H1 (cell line): Measurements from ENCODE around the gene RHBDD1. TPM values are rescaled to one million over a fixed set of nuclear protein-coding genes. Genes with fewer than 3 reads are reported as not detected.

Source experiments
- CBX5 ChIP-seq: fragments of 300-800, 300-1000 bp; sonication (generic); IDR thresholded peaks from 2 replicates; pipeline ENCODE4 v1.7.1; 2016; ENCODE audit warnings: antibody characterized with exemption, low read length, low read depth
- CEBPB ChIP-seq: IDR thresholded peaks from 2 replicates; pipeline ENCODE4 v1.6.1; 2012; ENCODE audit warnings: low read depth, low read length
- CHD7 ChIP-seq: fragments of 300-600 bp; sonication (generic); IDR thresholded peaks from 2 replicates; pipeline ENCODE4 v1.7.1; 2012; ENCODE audit warnings: low read length, moderate library complexity, mild to moderate bottlenecking, inconsistent platforms; ENCODE audit not compliant: insufficient replicate concordance
- FOSL1 ChIP-seq: IDR thresholded peaks from 2 replicates; pipeline ENCODE4 v1.6.1; 2011; ENCODE audit warnings: mild to moderate bottlenecking, low read depth, low read length, moderate library complexity; ENCODE audit not compliant: insufficient read depth
- NRF1 ChIP-seq: IDR thresholded peaks from 2 replicates; pipeline ENCODE4 v1.6.1; 2011; ENCODE audit warnings: mild to moderate bottlenecking, low read depth, low read length, improper control_type of control experiment
- SIX5 ChIP-seq: IDR thresholded peaks from 2 replicates; pipeline ENCODE4 v1.6.1; 2011; ENCODE audit warnings: mild to moderate bottlenecking, low read depth, low read length
- polyA plus RNA-seq, 7 experiments: library from polyadenylated mRNA; depleted of rRNA in 3 of 7; stranded (reverse) in 5 of 7; unstranded in 2 of 7; fragments of >200 nt in 5 of 7; fragments of 200-250 nt in 2 of 7; gene quantifications; 1 replicate in 5 of 7; 2 replicates in 1 of 7; 4 replicates in 1 of 7; pipeline versions ENCODE4 v1.2.1 to v1.2.3, GENCODE V29; 2011 to 2013; ENCODE audit warnings: missing spikeins in 2 of 7, mixed read lengths in 2 of 7
- total RNA-seq: library from RNA; stranded (reverse); fragmentation: NEBNext Ultra II Directional; extraction: Animal tissue kit (Norgen Biotek cat#: 25700); gene quantifications from 2 replicates; pipeline ENCODE4 v1.2.1, GENCODE V29; 2021

Gene RHBDD1
- total and polyA plus RNA-seq, 2 of the 8 experiments (the other 6 are each of a cell fraction or from before 2014, with no cell fraction given), result 10.5 to 23.1 TPM

GRCh38 chr2:226845386-226846116 is 9.7 kb downstream of the RHBDD1 start (continued):
- TF ChIP-seq SIX5 (no peak), NRF1 (no peak), FOSL1 (no peak), CEBPB (no peak), CHD7 (no peak), CBX5 (no peak)
